CD4-positive, alpha-beta T cell treated with Interleukin-4 for 4 hours (primary cell): Measurements from ENCODE around the gene TDP1.
"Not testable (repeated sequence)": the region's sequence is repeated elsewhere in the genome, so short reads cannot be mapped to it uniquely, and the experiment has no call there.

Source experiments
- DNase-seq: peaks from one replicate; pipeline ENCODE4 v3.0.0-alpha.2; 2020

TDP1 gene

DNA sequence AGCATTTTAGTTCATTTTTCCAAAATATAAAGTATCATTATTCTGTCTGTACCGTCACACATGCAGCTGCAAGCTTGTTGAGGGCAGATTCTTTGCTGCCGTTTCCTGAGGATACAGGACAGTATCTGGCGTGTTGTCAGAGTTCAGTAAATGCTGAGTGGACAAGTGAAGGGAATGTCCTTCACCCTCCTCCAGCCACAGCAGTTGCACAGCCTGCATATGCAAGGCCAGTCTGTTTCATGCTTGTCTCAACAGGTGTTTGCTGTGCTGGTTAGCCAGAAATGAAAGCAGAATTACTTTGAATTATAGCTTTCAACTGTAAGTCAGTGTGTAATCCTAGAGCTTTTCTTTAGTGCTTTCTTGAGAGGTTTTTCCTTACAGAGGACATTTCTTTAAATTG is 36.5 kb downstream of the TDP1 start:
- DNase-seq = no peak

DNA sequence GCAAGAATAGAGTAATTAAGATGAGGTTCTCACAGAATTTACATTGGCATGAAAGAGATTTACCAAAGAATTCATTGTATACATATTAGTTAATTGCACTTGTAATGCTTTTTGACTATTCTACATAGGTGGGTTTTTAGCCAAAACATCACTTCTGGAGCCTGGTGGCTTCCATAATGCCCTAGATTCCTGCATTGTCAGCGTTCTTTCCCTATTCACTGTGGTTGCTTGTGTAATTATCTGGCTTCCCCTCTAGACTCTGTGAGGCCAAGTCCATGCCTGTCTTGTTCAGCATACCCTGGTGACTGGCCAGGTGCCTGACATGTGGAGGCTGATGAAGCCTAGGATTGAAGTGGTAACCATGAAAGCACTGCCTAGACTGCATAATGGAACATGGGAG is 41.2 kb downstream of the TDP1 start:
- no peak for DNase-seq

DNA sequence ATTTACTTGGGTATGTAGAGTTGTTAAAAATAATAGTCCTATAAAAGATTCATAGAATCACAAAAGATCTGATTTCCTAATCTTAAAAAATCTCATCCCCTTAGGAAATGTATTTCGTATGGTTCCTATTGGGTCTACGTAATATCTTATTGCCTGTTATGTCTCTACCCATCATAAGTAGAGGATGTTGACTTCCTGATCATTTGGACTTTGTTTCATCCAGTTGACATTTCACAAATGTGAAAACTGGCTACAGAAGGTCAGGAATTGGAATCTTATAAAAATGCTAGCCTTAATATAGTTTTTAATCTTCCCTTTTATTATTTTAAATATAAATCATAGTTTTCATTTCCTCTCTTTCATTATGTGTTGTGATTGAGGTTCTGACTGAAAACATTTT is 45.2 kb downstream of the TDP1 start:
- no peak for DNase-seq

DNA sequence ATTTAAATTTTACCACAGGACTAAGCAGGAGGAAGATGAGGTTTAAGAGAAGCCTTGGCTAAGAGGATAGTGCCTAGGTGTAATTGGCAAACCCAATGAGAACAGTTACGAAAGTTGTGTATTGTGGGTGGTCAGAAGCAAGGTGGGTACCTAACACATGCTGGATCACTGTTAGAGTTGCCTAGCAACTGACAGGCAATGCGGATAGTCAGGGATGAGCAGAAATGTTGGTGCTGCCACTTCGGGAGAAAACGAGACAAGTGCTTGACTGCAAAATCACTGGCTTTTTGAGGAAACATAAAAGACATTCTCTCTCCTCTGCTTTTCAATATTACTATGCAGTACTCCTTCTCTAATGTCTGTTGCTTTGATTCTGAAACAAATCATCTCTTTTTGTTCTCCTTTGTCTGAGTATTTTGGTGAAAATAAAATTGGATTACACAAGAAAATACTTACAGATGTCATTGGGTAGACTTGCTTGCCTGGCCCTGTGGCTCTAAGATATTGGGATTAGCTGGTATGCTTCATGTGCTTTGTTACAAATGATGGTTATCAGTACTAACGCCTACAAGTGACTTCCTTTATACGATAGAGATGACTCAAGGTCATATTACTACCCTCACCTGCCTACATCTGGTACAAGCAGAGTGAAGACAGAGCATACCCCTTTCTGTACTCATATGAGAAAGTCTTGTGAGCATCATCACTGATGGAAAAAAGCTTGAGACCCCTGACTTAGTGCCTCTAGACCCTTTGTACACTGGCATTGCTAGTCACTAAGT is 48.0 kb downstream of the TDP1 start:
- DNase-seq = no peak

DNA sequence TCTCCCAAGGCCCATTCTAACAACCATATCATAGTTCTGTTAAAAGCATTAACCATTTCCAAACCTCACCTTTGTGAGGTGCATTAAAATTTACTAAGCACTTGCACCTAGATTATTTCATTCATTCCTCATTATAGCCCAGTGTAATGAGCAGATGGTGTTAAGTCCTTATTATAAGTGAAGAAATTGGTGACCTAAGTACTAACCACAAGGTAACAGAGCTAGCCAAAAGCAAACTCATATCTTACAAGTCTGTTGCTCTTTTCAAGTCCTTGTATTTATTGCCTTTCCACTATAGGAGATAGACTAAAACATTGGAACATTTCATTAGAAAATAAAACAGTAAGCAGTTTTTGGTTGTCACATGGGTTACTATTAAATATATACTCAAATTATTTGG is 49.7 kb downstream of the TDP1 start:
- no peak for DNase-seq

DNA sequence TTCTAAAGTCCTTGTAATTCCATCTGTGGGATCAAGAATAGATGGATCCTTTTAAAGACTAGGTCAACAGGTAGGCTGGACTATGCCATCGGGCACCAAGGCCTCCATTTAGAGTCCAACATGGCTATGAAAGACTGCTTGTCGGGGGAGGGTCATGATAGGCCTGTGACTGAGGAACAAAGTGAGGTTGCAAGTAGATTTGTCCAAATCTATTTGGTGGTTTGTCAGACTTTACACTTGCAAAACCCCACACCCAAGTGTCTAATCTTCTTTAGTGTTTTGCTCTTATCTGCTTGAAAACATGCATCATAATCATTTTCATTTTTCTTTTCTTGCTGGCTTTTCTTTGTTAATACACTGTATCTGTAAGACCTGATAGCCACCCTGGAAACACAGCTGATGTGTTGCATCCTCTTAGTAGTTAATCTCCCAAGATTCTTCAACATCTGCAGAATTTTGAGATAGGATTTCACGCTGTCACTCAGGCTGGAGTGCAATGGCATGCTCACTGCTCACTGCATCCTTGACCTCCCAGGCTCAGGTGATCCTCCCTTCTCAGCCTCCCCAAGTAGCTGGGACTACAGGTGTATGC is 50.3 kb downstream of the TDP1 start:
- no peak for DNase-seq

DNA sequence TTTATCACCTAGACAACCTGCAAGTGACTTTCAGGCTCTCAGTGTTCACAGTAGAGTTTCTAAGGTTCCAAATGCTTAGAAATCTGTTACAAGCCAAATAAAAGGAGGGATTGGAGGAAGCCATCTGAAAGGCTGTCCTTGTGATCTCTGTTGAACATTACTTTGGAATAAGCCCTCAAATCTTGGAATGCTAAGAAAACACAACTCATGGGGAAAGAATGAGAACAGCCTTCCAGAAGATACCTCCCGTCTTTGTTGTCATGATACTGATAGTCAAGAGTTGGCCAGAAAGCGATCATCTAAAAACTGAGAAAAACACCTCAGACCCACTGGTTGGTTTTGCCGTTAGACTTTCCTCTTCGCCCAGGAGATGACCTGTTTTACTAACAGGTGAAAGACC is 61.6 kb downstream of the TDP1 start:
- DNase-seq = no peak

DNA sequence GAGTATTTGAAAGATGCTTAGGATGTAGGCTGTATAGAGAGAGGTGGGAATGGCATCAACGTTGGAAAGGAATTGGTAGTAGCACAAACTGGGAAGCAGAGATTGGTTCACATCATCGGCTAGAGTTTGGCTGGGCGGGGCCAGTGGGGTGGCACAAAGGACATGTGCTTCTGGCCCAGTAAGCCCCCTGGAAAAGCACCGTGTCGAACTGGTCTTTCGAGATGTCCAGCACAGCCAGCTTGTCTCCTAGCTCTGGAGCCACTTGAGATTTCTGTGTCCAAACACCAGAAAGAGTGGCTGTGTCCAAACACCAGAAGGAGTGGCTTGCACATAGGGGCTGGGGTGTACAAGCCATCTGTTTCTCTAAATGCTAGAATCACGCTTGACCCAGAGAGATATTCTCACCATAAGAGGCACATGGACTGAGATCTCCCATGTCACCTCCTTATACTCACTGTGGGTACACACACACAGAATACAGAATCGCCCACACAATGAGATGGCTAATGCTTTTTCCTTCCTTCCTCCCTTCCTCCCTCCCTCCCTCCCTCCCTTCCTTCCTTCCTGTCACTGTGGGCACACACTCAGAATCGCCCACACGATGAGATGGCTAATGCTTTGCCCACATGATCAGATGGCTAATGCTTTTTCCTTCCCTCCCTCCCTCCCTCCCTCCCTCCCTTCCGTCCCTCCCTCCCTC is 64.2 kb downstream of the TDP1 start:
- DNase-seq = no peak

DNA sequence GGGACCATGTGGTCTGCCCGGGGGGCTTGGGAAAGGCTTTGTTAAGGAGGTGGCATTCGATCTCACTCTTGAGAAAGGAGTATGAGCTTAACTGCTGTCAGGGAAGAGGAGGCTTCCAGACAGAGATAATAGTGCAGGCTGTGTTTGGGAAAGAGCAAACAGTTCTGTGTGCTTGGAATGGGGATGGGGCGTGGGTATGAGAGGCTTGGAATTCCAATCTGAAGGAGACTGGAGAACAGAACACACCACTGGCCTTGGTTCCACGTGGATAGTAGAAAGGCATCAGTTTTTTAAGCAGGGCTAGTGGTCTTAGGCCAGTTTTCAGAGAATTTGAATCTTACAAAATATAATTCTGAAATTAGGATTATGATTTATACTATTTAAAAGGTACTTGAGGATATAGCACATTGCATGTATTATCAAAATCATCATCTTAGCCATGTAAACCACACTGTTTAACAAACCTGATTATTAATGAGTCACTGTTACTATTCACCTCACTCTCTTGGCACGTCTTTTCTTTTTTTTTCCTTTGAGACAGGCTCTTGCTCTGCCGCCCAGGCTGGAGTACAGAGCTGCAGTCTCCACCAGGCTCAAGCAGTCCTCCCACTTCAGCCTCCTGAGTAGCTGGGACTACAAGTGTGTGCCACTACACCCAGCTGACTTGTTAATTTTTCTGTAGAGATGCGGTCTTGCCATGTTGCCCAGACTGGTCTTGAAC is 67.6 kb downstream of the TDP1 start:
- DNase-seq = no peak

DNA sequence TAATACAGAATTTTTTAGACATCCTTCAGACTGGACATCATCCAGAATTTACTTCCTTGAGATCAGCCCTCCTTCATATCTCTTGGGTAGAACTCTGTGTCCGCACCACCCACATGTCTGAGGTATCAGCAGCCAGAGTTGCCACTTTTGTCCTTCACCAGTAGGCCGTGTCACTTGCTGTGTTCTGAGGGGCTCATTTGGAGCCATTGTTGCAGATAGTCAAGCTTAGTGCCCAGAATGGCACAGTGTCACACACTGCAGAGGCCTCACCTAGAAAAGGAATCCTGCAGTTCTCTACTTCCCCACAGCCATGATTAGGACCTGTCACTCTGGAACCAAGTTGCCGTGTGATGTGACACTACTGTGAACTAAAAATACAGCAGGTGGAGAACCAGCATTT is 69.2 kb downstream of the TDP1 start:
- DNase-seq = no peak

DNA sequence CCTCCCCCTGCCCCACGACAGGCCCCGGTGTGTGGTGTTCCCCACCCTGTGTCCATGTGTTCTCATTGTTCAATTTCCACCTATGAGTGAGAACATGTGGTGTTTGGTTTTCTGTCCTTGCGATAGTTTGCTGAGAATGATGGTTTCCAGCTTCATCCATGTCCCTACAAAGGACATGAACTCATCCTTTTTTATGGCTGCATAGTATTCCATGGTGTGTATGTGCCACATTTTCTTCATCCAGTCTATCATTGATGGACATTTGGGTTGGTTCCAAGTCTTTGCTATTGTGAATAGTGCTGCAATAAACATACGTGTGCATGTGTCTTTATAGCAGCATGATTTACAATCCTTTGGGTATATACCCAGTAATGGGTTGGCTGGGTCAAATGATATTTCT is 70.9 kb downstream of the TDP1 start:
- not testable (repeated sequence) for DNase-seq

DNA sequence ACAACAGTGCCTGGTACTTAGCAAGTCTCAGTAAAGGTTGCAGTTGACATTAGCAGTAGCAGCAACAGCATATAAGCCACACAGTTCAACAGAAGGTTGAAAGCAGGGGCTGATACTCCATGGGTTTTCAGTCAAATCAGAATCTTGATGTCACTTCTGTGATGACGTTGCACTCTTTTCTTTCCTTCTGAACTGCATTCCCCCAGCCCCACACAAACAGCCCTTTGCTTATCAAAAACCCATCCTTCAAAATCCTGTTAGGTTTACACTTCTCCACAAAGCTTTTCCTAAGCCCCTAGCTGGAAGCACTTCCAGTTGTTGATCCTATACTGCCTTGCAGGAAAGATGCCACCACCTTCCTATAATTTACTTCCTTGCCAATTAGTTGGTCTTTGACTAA is 72.1 kb downstream of the TDP1 start:
- DNase-seq = no peak

DNA sequence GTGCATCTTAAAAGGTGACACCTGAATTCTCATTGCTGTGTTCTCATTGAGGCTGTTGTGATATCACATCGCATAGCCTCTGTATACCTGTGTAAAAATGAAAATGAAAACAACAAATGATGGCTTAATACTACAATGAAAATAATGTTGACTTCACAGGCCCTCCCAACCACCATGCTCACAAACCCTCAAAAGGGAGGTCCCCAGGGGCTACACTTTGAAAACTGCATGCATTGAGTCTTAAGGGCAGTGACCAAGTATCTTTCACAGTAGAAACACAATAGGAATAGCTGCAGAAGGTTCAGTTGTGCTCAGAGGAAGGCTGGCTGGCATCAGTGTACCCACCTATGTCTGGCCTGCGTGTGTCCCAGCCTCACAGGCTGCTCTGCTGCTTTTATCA is 78.4 kb downstream of the TDP1 start:
- no peak for DNase-seq

DNA sequence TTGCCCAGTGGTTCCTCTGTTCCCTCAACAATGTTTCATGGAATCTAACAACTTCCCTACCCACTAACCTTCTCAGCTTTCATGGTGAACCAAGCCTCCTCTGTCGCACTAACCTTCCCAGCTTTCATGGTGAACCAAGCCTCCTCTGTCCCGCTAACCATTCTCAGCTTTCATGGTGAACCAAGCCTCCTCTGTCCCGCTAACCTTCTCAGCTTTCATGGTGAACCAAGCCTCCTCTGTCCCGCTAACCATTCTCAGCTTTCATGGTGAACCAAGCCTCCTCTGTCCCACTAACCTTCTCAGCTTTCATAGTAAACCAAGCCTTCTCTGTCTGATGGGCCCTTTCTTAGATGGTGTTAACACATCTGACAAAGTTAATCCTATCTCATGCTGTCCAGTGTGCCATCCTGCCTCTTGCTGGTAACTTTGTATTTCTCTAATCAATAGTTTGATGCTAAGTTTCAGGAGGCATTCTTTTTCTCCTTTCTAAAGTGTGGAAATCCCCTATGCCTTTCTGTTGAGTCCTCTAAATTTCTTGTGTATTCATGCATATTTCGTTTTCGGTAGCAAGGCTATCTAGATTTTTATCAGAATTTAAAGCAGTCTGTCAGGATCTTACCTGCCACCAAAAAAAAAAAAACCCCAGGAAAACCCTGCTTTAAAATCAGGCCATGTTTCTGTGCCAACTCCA is 79.3 kb downstream of the TDP1 start:
- no peak for DNase-seq

DNA sequence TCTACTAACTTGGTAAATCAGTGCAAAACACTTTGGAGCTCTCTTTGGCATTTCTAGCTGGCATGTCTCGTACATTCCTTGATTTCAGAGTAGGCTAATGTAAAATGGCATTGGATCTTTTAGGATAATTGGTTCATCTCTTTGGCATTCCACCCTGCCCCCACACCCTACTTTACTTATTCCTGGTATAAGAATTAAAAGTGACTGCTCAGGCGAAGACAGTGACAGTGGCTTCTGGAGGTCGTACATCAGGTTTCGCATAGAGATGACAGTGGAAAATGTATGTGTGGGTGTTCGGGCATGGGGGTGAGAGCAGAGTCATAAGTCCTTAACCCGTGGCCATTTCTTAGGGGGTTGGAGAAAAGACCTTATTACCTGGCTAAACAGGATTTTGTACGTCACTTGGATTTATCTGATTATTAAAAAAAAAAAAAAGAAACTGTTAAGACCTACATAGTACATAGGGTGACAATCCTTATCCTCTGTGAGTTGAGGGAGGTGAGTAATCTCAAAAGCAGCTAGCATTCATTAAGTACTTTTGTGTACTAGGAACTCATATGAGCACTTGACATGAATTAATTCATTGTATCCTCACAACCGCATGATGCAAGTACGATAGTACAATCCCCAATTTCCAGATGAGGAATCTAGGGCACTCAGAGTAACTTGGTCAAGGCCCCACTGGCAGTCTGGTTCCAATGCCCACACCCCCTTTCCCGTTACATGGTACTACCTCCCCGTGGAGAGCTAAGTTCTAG is 83.7 kb downstream of the TDP1 start:
- DNase-seq = no peak

DNA sequence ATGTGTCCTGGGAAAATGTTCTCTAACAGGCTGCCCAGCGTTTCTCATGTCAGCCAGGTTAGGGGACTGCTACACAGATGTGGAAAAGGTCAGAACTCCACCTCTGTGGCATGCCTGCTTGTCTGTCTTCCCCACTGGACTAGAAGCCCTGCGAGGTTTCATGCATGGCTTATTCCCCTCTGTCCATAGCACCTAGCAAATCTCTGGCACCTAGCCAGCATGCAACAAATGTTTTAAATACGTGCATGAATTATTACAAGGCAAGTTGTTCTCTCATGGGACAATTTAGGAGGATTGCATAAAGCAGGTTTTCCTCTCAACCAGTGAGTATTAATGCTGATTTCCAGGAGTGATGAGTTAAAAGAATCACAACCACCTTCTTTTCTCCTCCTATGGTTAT is 84.7 kb downstream of the TDP1 start:
- no peak for DNase-seq

DNA sequence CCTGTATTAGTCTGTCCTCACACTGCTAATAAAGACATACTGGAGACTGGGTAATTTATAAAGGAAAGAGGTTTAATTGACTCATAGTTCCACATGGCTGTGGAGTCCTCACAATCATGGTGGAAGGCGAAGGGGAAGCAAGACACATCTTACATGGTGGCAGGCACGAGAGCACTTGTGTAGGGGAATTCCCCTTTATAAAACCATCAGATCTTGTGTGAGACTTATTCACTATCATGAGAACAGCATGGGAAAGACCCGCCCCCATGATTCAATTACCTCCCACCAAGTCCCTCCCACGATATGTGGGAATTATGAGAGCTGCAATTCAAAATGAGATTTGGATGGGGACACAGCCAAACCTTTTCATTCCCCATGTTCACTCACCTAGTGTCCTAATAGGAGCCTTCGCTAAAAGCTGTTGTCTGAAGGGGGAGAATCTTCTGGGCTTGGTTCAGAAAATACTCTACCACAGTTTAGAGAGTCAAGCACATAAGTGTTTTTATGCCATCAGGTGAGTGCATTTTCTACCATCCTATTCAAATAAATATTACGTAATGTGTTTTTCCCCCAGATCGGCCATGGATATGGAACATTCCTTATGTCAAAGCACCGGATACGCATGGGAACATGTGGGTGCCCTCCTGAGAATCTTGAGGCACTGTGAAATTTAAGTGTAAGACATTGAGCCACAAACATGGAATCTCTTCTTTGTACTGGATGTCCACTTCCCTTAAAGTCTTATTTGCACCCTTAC is 86.9 kb downstream of the TDP1 start:
- no peak for DNase-seq

DNA sequence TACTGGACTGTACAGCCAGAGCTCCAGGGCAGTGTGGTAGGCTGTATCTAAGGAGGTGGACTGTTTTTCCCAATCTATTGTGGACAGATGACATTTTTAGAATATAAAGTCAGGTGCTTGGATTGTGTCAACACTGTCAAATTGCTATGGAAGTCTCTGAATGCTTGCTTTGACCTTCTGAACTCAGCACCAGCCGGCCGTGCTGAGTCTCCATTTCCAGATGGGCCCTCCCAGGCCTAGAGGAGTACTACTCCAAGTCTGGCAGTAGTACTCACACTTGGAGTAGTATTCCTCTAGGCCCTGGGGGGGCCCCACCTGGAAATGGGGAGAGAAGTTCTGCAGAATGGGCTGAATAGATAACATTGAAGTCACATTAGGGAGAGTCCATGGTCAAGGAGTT is 89.9 kb downstream of the TDP1 start:
- DNase-seq = no peak

DNA sequence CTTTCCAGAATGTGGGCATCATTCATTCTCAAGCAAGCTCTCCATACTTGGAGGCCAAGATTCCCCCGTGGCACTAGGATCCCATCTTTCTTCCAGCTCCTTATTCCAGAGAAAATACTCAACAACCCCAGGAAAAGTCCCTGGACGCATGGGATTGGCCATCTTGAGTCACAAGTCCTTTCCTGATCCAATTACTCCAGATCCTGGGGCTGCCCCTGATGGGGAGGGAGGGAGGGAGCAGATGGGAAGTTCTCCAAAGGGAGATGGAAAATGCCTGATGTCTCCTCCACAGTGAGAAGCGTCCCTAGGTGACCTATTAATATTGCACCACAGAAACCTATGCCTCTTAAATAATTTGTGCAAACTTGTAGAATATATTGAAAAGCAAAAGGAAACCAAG is 93.7 kb downstream of the TDP1 start:
- DNase-seq = no peak

DNA sequence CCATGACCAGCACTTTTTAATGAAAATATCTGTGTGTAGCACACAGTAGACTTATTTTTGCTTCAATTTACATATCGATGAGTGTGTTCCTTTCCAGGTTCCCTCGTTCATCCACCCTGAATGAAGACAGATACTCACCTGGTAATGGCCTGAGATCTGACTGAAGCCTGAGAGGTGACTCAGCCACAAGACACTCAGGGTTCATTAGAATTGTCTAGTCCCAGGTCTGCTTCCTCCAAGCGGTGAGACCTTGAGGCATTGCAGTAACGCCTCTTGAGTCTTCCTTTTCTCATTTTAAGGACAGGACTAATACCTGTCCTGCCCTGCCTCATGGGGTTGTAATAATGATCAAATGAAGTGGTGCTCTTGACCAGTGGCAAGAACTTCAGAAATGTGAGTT is 94.5 kb downstream of the TDP1 start:
- DNase-seq = no peak

DNA sequence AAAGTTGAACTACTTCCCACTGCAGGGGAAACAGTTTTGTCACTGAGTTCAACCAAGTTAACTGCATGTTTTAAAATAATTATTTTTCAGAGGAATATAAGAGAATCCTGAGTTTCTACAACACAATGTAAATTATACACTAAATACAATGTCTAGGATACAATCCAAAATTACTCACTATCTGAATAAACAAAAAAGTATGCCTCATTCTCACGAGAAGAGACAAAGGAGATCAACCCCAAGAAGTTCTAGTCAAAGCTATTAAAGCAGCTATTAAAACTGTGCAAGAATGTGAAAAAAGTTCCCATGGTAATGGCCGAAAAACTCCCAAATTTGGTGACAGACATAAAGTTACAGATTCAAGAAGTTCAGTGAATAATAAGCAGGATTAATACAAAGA is 97.3 kb downstream of the TDP1 start:
- DNase-seq = no peak

DNA sequence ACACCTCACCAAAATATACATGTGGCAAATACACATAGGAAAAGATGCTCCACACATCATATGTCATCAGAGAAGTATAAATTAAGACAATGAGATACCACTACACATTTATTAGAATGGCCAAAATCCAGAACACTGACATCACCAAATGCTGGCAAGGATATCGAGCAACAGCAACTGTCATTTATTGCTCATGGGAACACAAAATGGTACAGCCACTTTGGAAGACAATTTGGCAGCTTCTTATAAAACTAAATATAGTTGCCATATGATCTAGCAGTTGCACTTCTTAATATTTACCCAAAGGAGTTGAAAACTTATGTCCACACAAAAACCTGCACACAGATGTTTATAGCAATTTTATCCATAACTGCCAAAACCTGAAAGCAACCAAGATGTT is 99.1 kb downstream of the TDP1 start:
- no peak for DNase-seq
